Stimulated activated CD4-positive, alpha-beta T cell treated with anti-CD3 and anti-CD28 coated beads, TNF-alpha, amount 100 ng/mL, for 48 hours (primary cell): ENCODE results near the gene SAE1.
A peak's percentile ranks its signal among the peaks of the same experiment; 100 is the strongest.

Experiments used
- DNase-seq, 3 donors: peaks; one replicate each; pipeline ENCODE4 v3.0.0-alpha.2; 2020; ENCODE audit warnings: low read depth in 3 of 3

The SAE1 gene

DNA sequence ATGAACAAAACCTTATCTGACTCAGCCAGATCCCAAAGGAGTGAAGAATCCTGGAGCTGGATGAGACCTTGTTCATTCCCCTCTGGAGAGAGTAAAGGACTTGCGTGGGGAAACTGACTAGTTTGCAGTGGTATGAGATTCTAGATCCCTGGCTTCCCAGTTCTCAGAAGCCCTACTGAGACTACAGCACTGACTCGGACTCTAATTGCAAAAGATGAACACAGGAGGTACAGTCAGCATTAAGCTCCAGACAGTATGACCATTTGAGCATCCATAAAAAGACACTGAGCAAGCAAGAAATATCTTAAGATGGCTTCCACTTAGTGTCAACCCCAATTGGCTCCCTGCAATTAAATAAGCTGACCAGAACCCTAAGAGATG, 23.8 kb upstream of the SAE1 start:
- DNase-seq, result no peak

DNA sequence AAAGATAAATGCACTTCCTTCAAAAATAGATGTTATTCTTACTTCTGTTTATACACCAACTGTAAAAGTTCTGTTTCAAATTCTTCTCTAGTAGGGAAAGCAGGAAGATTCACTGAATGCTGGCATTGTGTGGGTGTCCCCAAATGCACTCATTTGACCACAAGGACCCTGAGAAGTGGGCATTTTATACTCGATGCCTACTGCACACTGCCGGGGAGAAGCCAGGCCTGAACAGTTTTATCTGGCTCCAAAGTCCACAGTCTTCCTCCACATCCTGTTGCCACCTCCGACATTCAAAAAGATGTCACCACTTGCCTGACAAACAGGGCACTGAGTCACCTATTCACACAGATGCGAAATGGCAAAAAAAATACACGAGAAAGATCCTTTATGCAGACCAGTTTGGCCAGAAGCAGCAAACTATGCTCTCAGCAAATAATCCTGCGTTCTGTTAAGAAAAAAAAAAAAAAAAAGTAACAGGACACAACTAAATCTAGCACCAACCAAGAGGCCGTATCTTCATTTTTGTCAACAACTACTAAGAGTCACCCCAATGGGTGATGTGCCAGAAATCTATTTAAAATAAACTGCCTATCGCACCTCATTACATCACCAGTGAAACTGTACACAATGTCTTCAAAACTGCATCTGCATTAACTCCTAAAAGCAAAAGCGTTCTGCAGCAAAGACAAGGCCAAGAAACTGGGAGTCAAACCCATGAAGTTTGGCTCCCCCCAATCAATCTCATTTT, 23.3 kb upstream of the SAE1 start:
- no peak for DNase-seq

DNA sequence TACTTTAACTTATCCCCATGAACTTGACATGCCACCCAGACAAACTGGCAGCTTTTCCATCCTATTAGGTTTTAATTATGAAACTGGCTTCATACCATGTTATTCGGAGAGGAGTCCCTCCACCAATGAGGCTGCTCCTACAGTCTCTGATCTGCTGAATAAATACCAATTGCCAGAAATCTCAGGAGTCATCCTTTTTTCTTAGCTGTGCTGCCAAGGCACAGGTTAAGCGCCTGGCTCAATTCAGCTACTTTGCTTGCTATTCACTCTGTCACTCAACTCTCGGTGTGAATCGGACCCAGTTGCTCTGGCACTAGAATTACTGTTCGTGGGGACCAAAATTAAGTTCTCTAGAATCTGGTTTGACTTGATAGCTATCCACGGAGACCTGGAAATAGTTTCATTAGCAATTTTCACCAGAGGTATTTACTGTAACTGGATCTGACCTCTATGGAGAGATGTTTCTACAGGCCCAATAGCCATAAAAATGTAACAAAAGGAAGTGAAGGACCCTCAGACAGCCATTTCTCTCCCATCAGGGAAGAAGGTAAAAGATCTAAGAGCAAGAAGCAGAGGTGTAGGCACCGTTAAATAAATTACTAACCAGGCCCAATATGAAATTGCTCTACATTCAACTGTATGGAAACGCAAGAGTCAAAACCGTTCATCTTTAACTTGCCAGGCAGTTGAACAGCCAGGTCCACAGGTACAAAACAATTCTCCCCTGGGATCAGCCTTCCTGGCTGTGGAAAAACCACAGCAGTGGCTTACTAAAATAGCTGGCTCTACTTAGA, 22.5 kb upstream of the SAE1 start:
- no peak for DNase-seq

DNA sequence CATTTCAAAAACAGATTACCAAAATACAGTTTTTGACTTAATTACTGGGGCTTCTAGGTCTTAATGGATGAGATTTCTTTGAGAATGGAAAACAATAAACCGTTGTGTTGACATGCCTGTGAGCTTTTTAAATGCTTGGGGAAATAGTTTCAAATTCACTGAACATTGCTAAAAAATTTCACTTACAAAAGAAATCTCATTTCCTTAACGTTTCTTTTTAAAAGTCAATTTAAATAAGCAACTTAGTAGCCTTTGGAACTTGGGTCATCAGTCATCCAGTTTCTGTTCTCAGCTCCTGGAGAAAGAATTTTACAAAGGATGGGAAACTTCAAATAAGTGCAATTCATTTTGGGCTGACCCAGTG, 21.5 kb upstream of the SAE1 start:
- DNase-seq, result no peak

DNA sequence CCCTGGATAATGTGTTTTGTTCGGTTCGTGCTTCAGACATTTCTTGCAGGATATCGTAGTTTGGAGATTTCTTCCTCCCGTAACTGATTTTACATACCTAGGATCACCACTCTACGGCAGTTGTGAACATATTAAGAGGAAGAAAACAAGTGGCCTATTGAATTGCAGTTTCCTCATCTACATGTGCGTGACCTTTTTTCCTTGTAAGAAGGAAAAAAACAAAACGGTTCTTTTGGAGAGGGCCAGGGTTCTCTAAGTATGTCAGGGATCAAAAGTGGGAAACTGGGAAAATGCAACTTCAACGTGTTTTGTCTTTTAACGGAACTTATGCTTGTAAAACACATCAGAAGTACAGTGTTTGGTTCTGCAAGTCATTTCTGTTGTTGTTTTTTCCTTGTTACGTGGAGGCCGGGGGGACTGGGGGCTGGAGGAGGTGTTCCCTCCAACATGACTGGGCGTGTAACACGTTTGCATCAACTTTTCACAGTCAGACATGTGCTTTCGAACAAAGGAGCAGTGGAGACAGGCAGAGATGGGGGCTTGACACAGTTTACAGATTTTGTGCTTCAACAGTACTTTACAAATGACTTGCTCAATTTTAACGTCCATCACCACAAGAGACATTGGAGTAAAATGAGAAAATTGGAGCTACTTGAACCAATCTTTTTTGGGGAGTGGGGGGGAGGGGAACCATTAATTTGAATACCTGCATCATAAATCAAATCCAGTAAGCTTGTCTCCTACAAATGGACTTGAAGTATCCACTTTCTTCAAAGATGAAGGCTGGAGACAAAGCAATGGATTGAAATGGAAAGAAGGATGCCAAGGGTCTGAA, 20.9 kb upstream of the SAE1 start:
- DNase-seq, result peak; percentile 47 to 59 (median 57)

DNA sequence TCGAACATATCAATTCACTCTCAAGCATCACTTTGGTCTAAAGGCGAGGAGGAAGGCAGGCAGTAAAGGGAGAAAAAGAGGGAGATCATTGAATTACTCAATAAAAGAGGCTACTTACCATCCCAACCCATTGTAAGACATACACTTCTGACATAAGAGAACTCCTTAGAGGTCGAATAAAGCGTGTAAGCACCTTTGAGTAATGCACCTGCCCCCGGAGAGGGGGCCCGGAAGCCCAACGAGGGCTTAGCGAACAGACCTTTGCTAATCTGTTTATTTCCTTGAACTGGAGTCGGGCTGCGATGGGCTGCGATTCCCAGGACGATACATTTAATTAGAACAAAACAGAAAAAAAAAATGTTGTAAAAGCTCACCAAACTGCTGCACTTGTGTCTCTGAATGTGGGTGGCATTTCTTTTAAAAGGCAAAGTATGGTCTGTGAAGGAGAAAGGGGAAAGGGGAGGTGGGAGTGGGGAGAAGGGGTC, 20.1 kb upstream of the SAE1 start:
- no peak for DNase-seq

DNA sequence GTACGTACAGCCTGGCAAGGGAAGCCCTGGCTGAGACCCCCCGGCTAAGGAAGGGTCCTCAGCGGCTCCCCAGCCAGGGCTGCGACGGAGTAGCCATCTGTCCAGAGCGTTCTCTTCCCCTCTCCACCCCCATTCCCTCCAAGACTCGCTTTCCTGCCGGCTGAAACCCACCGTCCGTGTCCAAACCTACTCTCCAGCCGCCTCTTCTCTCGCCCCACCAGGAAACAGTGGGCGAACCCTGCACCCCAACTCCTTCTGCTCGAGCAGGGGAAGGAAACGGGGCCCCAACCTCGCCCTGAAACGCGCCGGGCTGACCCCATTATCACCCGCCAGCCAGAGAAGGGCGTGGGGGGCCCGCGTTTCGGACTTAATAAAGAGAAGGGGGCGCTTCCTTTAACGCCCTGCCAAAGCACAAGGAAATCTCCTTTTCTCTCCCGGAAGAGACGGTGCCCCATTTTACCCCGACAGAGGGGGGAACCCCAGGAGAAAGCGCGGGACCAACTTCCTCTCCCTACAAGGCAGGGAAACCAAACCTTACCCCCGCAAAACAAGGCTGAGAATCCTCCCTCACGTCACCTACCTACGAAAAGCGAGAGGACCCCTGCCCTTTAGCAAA, 19.5 kb upstream of the SAE1 start:
- no peak for DNase-seq

DNA sequence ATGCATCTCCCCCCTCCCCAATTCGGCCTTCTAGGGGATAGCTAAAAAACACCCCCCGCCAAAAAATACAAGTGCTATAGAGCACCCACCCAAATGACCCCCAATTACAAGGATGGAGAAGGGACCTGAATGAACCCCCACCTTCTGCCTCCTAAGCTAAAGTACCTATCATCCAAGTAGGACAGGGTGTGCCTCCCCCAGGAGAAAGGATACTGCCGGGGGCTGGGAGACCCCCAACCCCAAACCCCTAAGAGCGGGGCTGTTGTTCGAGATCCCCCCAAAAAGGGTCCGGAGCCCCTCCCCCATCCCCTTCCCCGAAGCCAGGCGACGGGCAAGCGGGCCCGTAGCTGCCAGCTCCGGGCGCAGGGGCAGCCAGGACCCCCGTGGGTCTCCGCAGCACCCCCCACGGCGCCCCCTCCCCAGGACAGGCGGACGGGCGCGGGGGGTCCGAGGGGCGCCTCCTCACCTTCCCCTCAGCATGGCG, 18.9 kb upstream of the SAE1 start:
- no peak for DNase-seq

DNA sequence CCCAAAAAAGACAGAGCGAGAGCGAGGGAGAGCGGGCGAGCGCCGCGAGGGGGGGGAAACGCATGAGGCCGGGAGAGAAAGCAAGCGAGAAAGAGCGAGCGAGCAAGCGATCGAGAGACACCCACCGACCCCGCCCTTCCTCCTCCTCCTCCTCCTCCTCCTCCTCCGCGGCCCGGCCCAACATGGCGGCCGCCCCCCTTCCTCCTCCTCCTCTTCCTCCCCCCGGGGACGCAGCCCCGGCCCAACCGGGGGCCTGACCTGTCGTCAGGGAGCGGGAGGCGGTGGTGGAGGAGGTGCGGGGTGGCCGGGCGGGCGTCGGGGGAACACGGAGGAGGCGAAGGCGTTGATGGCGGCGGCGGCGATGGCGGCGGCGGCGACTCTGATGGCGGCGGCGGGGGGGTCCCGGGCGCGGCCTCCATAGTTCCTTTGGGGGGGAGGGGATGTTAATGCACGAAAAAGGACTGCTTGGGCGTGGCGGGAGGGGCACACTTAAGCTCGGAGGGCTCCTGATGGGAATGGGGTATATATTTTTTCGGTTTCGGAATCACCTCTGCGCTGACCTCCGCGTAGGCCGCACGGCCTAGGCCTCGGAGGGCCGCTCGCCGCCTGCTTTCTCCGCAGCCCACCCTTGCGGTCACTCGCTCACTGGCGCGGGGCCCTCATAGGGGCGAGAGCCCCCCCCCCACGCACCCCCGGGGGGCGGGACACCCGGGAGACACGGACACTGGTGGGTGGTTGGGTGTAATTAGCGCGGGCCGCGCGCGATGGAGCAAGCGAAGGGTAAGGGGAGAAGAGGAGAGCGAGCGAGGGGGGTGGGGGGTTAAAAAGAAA, 18.3 kb upstream of the SAE1 start:
- DNase-seq, result peak; percentile 60 to 87 (median 73)

DNA sequence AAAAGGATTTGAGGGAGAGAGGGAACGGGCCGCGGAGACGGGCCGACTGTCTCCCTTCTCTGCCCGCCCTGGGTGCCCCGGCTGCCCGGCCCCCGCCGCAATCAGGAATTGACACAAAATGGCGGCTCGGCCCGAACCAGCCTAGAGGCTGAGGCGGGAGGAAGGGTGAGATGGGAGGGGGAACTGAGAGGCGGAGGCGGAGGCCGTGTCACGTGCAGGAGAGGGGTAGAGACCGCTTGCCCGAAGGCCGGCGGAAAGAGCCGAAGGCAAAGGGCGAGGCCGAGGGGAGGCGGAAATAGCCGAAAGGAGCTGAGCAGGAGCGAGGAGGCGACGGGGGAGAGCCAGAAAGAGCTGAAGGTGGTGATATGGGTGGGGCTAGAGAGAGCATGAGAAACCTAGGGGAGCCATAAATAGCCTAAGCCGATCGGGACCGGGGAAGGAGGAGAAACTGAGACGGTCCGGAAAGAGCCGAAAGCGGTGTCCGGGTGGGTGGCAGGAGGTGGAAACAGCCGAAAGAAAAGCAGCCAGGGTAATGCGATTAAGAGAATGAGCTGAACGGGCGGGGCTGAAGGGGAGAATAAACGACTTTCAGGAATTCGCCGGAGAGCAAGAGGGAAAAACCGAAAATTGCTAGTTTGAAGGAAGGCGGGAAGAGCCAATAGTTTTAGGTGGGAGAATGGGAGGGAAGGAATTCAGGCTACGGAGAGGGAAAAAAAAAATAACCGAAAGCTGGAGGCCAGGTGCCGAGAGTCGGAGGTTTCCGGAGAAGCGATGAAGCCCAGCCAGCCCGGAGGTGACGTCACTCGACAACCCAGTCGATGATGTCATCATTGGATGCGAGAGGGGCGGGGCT, 17.4 kb upstream of the SAE1 start, which contains the start of gene ZC3H4:
ZC3H4 (minus strand) TSS at position 780 of the 853 bp plus-strand sequence. CDS start 1,192 bp downstream, outside the sequence.
- peak; percentile 99 to 100 (median 100) for DNase-seq

DNA sequence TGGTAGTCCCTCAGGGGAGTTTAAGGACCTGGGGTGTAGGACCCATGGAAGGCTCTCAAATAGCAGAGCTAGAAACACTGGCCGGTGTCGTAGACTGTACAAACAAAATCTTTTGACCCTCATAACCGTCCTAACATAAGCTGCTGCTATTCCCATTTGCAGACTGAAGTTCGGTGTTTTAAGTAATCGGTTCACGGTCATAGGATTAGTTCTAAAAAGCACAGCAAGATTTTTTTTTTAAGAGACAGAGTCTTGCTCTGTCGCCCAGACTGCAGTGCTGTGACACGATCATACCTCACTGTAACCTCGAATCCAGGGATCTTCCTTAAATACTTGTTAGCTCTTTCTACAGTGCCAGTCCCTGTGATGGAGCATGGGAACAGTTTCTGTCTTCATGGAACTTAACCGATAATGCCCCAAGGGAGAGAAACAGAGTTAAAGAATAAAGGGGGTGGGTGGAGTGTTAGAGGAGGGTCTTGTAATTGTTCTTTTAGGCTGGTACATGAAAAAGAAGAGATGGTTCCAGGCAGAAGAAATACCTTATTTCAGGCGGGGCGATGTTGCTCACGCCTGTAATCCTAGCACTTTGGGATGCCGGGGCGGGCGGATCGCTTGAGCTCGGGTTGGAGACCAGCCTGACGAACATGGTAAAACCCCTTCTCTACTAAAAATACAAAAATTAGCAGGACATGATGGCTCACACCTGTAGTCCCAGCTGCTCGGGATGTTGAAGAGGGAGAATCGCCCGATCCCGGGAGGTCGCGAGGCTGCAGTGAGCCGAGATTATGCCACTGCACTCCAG, 16.6 kb upstream of the SAE1 start:
- no peak for DNase-seq

DNA sequence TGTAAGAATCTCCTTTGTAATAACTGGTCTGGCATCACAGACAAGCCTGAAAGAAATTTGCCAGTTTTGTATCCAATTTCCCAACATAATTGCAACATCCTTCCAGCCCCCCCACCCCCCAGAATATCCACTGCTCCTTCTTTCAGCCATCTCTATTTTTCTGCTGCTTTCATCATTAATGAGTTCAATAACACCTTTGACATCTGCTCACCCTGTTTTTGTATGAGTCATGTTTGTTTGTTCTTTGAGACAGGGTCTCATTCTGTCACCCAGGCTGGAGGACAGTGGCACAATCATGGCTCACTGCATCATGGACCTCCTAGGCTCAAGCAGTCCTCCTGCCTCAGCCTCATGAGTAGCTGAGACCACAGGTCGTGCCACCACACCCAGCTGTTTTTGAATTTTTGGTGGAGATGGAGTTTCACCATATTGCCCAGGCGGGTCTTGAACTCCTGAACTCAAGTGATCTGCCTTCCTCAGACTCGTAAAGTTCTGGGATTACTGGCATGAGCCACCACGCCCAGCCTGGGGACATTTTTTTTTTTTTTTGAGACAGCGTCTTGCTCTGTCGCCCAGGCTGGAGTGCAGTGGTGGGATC, 10.1 kb upstream of the SAE1 start:
- DNase-seq, result no peak

DNA sequence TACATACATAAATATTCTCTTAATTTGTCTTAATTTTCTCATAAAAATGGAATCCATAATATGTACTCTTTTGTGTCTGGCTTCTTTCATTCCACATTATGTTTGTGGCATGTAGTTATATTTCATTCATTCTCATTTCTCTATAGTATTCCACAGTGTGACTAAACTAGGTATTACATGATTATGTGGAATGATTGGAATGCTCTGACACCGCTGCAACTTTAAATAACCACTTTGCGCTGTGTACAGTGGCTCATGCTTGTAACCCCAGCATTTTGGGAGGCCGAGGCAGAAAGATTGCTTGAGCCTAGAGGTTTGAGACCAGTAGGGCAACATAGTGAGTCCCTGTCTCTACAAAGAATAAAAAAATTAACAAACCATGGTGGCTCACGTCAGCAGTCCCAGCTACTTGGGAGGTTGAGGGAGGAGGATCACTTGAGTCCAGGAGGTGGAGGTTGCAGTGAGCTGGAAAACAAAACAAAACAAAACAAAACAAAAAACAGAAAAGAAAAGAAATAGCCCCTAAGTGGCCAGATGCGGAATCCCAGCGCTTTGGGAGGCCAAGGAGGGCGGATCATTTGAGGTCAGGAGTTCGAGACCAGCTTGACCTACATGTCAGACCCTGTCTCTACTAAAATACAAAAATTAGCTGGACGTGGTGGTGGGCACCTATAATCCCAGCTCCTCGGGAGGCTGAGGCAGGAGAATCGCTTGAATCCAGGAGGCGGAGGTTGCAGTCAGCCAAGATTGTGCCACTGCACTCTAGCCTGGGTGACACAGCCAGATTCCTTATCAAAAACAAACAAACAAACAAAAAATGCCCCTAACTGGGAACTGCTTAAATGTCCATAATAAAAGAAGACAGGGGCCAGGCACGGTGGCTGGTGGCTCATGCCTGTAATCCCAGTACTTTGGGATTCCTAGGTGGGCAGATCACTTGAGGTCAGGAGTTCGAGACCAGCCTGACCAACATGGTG, 8.0 kb upstream of the SAE1 start:
- DNase-seq, result no peak

DNA sequence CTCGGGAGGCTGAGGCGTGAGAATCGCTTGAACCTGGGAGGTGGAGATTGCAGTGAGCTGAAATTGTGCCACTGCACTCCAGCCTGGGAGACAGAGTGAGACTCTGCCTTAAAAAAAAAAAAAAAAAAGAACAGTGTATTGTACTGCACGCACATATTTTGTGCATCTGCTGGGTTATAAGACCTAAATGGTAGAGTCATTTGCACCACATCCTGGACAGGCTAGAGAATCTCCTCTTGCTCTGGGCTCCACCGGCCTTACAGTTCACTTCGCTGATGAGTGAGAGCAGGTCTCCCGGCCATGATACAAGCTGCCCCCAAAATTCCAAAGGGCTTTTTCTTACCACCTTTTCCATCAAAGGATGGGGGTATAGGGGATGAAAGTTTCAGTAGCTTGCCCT, 7.2 kb upstream of the SAE1 start:
- DNase-seq, result no peak

DNA sequence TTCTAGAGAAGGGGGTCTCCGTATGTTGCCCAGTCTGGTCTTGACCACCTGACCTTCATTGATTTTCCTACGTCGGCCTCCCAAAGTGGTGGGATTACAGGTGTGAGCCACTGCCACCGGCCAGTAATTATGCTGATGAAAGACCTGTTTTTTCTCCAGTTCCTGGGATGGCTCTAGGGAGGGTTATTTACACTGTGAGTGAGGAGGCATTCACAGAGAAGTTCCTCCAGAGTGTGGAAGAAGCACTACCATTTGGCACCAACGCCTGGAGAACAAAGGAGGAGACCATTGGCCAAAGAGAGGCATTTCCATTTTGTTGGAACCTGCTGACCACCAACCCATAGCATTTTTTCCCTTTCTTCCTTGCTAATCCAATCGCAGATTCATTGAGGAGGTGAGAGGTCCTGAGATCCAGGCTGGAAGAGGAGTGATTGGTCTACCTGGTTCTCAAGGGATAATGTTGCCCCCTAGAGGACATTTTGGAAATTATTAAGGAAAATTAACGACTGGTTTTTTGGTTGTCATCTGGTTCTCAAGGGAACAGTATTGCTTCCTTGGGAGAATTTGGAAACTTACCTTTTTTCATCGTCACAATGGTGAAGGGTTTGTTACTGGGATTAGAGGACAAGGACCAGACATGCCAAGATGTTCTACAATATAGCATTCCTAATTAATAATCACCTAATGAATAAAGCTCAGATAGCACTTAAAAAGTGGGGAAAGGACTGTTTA, 5.5 kb upstream of the SAE1 start:
- no peak for DNase-seq

DNA sequence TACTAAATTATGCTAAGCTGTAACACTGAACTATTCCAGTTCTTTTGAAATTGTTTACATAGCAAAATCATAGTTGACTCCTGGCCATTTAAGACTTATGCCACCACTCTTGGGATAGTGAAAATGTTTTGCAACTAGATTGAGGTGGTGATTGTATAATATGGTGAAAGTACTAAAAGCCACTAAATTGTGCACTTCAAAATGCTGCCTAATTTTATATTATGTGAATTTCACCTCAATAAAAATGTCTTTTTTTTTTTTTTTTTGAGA, 5.0 kb upstream of the SAE1 start:
- DNase-seq, result no peak

DNA sequence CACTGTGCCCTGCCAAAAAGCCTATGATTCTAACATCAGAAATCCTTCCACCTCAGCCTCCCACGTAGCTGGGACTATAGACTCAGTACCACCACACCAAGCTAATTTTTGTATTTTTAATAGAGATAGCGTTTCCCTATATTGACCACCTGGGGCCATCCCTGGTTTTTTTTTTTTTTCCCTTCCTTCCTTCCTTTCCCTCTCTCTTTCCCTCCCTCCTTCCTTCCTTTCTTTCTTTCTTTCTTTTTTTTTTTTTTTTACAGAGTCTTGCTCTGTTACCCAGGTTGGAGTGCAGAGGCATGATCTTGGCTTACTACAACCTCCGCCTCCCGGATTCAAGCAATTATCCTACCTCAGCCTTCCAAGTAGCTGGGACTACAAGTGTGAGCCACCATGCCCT, 1.1 kb upstream of the SAE1 start:
- DNase-seq, result no peak
